Mammary epithelial cell (primary cell): ENCODE results near the gene TARBP2.

Source experiments
- EZH2 ChIP-seq: IDR thresholded peaks from 2 replicates; pipeline ENCODE4 v1.6.1; 2012; ENCODE audit warnings: low read length, inconsistent platforms, borderline replicate concordance
- TF ChIP-seq, protein P1 (sequence below), 2 donors: IDR thresholded peaks in 1 of 2; conservative IDR thresholded peaks in 1 of 2; 2 replicates each; pipeline ENCODE4 v1.5.1; 2011 to 2012; ENCODE audit warnings: inconsistent platforms in 2 of 2, low read length in 2 of 2, mild to moderate bottlenecking in 2 of 2, control low read depth in 1 of 2, low read depth in 1 of 2; ENCODE audit not compliant: insufficient read depth in 1 of 2; ENCODE audit errors: extremely low read depth in 1 of 2

DNA sequence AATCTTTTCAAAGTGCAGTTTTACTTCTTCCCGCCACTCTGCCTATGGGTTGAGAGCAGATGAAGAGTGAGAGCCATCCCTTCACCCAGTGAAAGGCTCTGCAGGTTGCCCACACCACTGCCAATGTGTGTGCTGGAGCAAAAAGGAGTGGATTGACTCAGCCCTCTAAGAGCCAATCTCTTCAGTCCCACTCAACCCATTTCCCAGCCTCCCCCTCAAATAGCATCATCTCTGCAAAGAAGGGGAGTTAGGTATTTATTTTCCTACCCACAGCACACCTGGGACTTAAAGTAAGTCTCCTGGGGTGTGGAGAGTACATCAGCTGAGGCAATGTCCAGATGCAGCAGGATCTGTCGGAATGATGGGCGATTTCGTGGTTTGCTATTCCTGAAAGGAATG lies 17.1 kb upstream of the TARBP2 start:
- TF ChIP-seq, protein P1, sequence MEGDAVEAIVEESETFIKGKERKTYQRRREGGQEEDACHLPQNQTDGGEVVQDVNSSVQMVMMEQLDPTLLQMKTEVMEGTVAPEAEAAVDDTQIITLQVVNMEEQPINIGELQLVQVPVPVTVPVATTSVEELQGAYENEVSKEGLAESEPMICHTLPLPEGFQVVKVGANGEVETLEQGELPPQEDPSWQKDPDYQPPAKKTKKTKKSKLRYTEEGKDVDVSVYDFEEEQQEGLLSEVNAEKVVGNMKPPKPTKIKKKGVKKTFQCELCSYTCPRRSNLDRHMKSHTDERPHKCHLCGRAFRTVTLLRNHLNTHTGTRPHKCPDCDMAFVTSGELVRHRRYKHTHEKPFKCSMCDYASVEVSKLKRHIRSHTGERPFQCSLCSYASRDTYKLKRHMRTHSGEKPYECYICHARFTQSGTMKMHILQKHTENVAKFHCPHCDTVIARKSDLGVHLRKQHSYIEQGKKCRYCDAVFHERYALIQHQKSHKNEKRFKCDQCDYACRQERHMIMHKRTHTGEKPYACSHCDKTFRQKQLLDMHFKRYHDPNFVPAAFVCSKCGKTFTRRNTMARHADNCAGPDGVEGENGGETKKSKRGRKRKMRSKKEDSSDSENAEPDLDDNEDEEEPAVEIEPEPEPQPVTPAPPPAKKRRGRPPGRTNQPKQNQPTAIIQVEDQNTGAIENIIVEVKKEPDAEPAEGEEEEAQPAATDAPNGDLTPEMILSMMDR (conservative IDR thresholded peaks at IDR 0.05 in 1 of 2, IDR thresholded peaks at IDR 0.05 in 1 of 2; ENCODE audit: extremely low read depth in 1 of 2, insufficient read depth in 1 of 2, low read depth in 1 of 2, low read length in 2 of 2) = no peak
- no peak for TF ChIP-seq EZH2
